Heart left ventricle (tissue), 13 donors: ENCODE results near the gene OR5AC2.

Source experiments
- POLR2A ChIP-seq, 2 donors: fragments of 450-650 bp; IDR thresholded peaks; one replicate each; pipeline ENCODE4 v1.6.1; 2017; ENCODE audit warnings: antibody characterized with exemption in 2 of 2, mild to moderate bottlenecking in 2 of 2, moderate library complexity in 2 of 2
- TF ChIP-seq, protein P1 (sequence below), 12 donors: fragments of 200-600 bp; sonication (generic) in 4 of 12; IDR thresholded peaks; one replicate each; pipeline versions ENCODE4 v1.5.0 to v1.8.0; 2018 to 2022; ENCODE audit warnings: antibody characterized with exemption in 12 of 12, mild to moderate bottlenecking in 5 of 12
- donor health status: ischemic (EF 13 %, LVEDD 7.1; RV severe dilation, severe dysfunction).
- donor health status: DM: no; HTN: yes; CAD: no.
- donor health status: DM: no; HTN: no; CAD: no.
- donor health status: ischemic (EF 25% LVEDD 6.9; RV normal size, moderate dysfunction).
- donor health status: ischemic (EF 25% LVEDD 5.7; RV mildly dilated, moderate dysfunction).
- donor health status: ischemic (EF 35%, LVEDD 5.7; RV mildly dilated, moderate dysfunction).
- donor health status: nonischemic (EF 11% LVEDD 7.7; RV severe dilation, severe dysfunction).
- donor health status: DM: yes; HTN: yes; CAD: no.
- donor health status: PGD.
- donor health status: ischemic (EF 29% LVEDD 5.4; RV normal size, mild dysfunction).
- donor health status: nonischemic (EF 23%, LVEDD 6.1; RV moderate dilation, normal function).

- TF ChIP-seq, protein P1, sequence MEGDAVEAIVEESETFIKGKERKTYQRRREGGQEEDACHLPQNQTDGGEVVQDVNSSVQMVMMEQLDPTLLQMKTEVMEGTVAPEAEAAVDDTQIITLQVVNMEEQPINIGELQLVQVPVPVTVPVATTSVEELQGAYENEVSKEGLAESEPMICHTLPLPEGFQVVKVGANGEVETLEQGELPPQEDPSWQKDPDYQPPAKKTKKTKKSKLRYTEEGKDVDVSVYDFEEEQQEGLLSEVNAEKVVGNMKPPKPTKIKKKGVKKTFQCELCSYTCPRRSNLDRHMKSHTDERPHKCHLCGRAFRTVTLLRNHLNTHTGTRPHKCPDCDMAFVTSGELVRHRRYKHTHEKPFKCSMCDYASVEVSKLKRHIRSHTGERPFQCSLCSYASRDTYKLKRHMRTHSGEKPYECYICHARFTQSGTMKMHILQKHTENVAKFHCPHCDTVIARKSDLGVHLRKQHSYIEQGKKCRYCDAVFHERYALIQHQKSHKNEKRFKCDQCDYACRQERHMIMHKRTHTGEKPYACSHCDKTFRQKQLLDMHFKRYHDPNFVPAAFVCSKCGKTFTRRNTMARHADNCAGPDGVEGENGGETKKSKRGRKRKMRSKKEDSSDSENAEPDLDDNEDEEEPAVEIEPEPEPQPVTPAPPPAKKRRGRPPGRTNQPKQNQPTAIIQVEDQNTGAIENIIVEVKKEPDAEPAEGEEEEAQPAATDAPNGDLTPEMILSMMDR (IDR thresholded peaks at IDR 0.05) = no peak
- no peak for TF ChIP-seq POLR2A (IDR thresholded peaks at IDR 0.05)
These were observed 23.0 kb downstream of the OR5AC2 start for GRCh38 chr3:98109807-98110549.
